Thyroid gland (tissue), 4 donors: ENCODE results near the gene UBASH3A.

Experiments
- CTCF ChIP-seq, 6 experiments: fragments of 200-600 bp in 3 of 6; fragments of 450-650 bp in 3 of 6; sonication (generic) in 3 of 6; IDR thresholded peaks; one replicate each; pipeline ENCODE4 v1.5.1; 2016 to 2019; ENCODE audit warnings: antibody characterized with exemption in 6 of 6, mild to moderate bottlenecking in 2 of 6, inconsistent platforms in 1 of 6, moderate library complexity in 1 of 6
- POLR2A ChIP-seq, 2 donors: fragments of 450-650 bp; IDR thresholded peaks; one replicate each; pipeline ENCODE4 v1.6.1; 2017; ENCODE audit warnings: antibody characterized with exemption in 2 of 2, mild to moderate bottlenecking in 2 of 2, moderate library complexity in 1 of 2

GRCh38 chr21:42358261-42358660, 45.4 kb upstream of the UBASH3A start:
- TF ChIP-seq CTCF (IDR thresholded peaks at IDR 0.05) (no peak), POLR2A (IDR thresholded peaks at IDR 0.05) (no peak)
